HEK293T (cell line): ENCODE data around the gene LRRC27.
A peak's percentile ranks its signal among the peaks of the same experiment; 100 is the strongest.
"Not testable (repeated sequence)": the region's sequence is repeated elsewhere in the genome, so short reads cannot be mapped to it uniquely, and the experiment has no call there.

Experiments
- CTCF ChIA-PET: fragments of 350-600 bp; formaldehyde crosslinking; extraction: SDS; loops from one replicate; lab custom pipeline; 2021; ENCODE audit warnings: antibody characterized with exemption, inconsistent platforms; lab: Yijun Ruan, JAX
- POLR2A ChIA-PET: fragments of 350-600 bp; formaldehyde crosslinking; extraction: SDS; loops from one replicate; lab custom pipeline; 2020; ENCODE audit warnings: antibody characterized with exemption, inconsistent platforms; lab: Yijun Ruan, JAX
- DNase-seq: peaks from one replicate; pipeline ENCODE4 v3.0.0; 2012; ENCODE audit warnings: mixed read lengths; ENCODE audit errors: extremely low spot score
- ARNT ChIP-seq: fragments of 450-650 bp; IDR thresholded peaks from 2 replicates; pipeline ENCODE4 v1.6.1; 2017; ENCODE audit warnings: mild to moderate bottlenecking
- BHLHE40 ChIP-seq: fragments of 450-650 bp; IDR thresholded peaks from 2 replicates; pipeline ENCODE4 v1.6.1; 2016; ENCODE audit warnings: mild to moderate bottlenecking, moderate library complexity, borderline replicate concordance
- CTBP1 ChIP-seq: fragments of 450-650 bp; IDR thresholded peaks from 2 replicates; pipeline ENCODE4 v1.6.1; 2016; ENCODE audit warnings: borderline replicate concordance
- ELF4 ChIP-seq: fragments of 450-650 bp; IDR thresholded peaks from 2 replicates; pipeline ENCODE4 v1.6.1; 2017; ENCODE audit warnings: antibody characterized with exemption
- FOXA1 ChIP-seq: fragments of 450-650 bp; IDR thresholded peaks from 2 replicates; pipeline ENCODE4 v1.6.1; 2016; ENCODE audit warnings: mild to moderate bottlenecking
- FOXK2 ChIP-seq: fragments of 450-650 bp; IDR thresholded peaks from 2 replicates; pipeline ENCODE4 v1.6.1; 2016; ENCODE audit warnings: mild to moderate bottlenecking
- FOXM1 ChIP-seq: fragments of 450-650 bp; IDR thresholded peaks from 2 replicates; pipeline ENCODE4 v1.6.1; 2017; ENCODE audit warnings: mild to moderate bottlenecking, borderline replicate concordance
- HDGF ChIP-seq: fragments of 450-650 bp; IDR thresholded peaks from 2 replicates; pipeline ENCODE4 v1.6.1; 2017; ENCODE audit warnings: antibody characterized with exemption, borderline replicate concordance
- L3MBTL2 ChIP-seq: fragments of 450-650 bp; conservative IDR thresholded peaks from 2 replicates; pipeline ENCODE4 v1.6.1; 2016; ENCODE audit warnings: mild to moderate bottlenecking
- LEF1 ChIP-seq: fragments of 450-650 bp; IDR thresholded peaks from 2 replicates; pipeline ENCODE4 v1.6.1; 2017; ENCODE audit warnings: mild to moderate bottlenecking, borderline replicate concordance
- NFRKB ChIP-seq: fragments of 450-650 bp; IDR thresholded peaks from 2 replicates; pipeline ENCODE4 v1.6.1; 2016; ENCODE audit warnings: mild to moderate bottlenecking, moderate library complexity
- SUZ12 ChIP-seq: fragments of 450-650 bp; IDR thresholded peaks from 2 replicates; pipeline ENCODE4 v1.6.1; 2016; ENCODE audit warnings: mild to moderate bottlenecking
- TARDBP ChIP-seq: fragments of 450-650 bp; IDR thresholded peaks from 2 replicates; pipeline ENCODE4 v1.6.1; 2016
- ZNF384 ChIP-seq: fragments of 450-650 bp; IDR thresholded peaks from 2 replicates; pipeline ENCODE4 v1.6.1; 2016
- TF ChIP-seq, protein P1 (sequence below): fragments of 450-650 bp; IDR thresholded peaks from 2 replicates; pipeline ENCODE4 v1.6.1; 2016

The LRRC27 gene

DNA sequence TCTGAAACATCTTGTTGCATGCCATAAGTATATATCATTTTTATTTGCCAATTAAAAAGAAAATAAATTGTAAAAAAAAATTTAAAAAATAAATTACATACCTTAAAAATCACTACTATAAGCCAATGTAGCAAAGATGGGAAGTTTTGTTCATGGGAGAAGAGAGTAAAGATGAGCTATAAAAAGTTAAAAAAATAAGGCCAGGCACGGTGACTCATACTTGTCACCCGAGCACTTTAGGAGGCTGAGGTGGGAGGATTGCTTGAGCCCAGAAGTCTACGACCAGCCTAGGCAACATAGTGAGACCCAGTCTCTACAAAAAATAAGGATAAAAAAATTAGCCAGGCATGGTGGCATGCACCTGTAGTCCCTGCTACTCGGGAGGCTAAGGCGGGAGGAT, 15.9 kb upstream of the LRRC27 start:
- POLR2A ChIA-PET = no interaction called here
- CTCF ChIA-PET = interaction anchor here (0.6 kb wide), 1 partner anchor 45 kb away, joined by 3 read pairs; no protein-coding TSS in a partner anchor
- no peak for DNase-seq
- TF ChIP-seq, protein P1, sequence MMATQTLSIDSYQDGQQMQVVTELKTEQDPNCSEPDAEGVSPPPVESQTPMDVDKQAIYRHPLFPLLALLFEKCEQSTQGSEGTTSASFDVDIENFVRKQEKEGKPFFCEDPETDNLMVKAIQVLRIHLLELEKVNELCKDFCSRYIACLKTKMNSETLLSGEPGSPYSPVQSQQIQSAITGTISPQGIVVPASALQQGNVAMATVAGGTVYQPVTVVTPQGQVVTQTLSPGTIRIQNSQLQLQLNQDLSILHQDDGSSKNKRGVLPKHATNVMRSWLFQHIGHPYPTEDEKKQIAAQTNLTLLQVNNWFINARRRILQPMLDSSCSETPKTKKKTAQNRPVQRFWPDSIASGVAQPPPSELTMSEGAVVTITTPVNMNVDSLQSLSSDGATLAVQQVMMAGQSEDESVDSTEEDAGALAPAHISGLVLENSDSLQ = no peak
- TF ChIP-seq TARDBP (no peak), ELF4 (no peak), CTBP1 (no peak)

DNA sequence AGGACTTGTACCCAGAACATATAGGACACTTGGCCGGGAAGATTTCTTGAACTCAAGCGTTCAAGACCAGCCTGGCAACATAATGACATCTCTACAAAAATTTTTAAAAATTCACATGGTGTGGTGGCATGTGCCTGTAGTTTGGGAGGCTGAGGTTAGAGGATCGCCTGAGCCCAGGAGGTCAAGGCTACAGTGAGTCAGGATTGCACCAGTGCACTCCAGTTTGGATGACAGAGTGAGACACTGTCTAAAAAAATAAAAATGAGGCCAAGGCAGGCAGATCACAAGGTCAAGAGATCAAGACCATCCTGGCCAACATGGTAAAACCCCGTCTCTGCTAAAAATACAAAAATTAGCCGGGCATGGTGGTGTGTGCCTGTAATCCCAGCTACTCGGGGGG, 14.5 kb upstream of the LRRC27 start:
- POLR2A ChIA-PET, CTCF ChIA-PET, DNase-seq: not testable (repeated sequence)

DNA sequence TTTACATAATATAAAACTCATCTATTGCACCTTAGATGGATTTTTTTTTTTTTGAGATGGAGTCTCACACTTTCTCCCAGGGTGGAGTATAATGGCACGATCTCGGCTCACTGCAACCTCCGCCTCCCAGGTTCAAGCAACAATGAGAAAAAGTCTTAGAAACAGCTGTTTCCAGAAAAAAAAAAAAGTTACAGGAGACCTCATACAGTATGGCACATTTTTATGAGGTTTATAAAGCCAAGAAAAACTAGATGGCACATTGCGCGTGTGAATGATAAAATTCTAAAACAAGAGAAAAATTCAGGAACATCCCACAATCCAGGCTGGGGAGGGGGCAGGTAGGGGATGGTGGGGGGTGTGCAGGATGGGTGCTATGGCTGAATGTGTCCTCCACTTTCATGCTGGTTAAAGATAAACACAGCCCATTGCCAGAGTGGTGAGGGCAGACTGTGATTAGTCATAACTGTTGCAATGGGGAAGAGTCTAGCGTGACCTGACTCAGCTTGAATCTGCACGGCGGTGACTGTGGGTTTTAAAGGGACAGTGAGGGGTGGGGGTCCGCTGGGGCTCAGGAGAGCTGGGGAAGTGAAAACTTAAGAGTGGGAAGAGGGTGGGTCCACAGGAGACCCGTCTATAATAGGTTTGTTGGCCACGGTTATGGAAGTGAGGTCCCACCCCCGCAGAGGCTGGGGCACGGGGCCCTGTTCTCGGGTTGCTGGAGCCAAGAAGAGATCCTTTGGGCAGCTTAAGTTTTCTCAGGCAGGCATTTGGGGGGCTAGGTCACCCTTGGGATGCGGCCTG, 11.9 kb upstream of the LRRC27 start:
- TF ChIP-seq ZNF384 = peak; percentile 34; the same call in 1 of the 2 replicates
- no peak for TF ChIP-seq ARNT
- DNase-seq = no peak
- ChIA-PET CTCF (no interaction called here), POLR2A (interaction anchor here (1.0 kb wide), 1 partner anchor 10 kb away, joined by 4 read pairs; no protein-coding TSS in a partner anchor)

DNA sequence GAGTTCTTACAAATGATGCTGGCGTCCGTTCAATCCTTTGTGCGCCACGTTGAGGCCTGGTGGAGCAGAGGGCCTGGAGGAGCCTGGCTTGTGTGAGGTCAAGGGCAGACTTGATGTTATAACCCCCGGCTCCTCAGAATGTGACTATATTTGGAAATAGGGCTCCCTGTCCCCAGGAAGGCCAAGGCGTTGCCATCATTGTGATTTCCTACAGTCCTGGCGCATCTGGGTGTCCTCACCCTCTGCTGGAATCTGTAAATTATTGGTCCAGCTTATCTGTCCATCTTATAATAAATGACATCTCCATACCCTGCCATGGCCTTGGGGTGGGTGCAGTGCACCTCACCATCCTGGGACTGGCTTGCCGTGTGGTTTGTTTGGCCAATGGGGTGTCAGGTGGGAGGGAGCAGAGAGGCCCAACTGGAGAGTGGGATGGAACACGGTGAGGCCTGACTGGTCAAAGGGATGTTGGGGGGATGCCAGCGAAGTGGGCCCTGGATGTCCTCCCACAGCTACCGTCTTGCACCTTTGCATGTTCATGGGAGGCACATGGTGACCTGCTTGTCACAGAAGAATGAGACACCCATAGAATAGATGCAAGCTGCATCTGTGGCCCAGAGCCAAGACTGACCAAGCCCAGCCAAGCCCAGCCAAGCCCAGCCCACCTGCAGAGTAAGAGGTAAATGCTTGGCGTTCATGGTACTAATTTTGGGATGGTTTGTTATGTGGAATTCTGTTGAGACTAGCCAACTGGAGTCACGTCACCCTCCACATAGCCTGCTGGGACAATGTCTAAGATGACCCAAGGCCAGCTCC, 11.1 kb upstream of the LRRC27 start:
- CTCF ChIA-PET = no interaction called here
- TF ChIP-seq CTBP1 (no peak), L3MBTL2 (no peak), FOXM1 (no peak), FOXA1 (no peak), ELF4 (no peak), TARDBP (no peak)
- TF ChIP-seq, protein P1 = no peak
- no peak for DNase-seq
- POLR2A ChIA-PET = interaction anchor here (0.7 kb wide), 1 partner anchor 65 kb away, joined by 3 read pairs; no protein-coding TSS in a partner anchor

DNA sequence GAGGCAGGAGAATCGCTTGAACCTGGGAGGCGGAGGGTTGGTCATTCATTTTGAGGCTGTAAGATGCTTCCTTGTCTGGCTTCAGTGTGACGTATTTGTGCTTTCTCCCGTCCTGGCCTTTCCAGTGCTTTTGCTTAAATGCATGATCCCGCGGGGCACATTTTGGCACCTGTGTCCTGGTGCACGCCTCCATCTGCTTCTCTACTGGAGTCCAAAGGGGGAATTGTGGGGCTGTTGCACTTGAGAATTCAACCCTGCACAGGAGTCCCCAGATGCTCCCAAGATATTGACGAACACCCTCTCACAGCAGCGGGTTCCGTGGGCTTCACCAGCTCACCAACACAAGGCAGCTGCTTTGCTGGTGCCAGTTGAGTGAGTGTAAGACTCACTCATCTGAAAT, 10.3 kb upstream of the LRRC27 start:
- TF ChIP-seq TARDBP (no peak), HDGF (no peak), LEF1 (no peak), NFRKB (no peak), FOXK2 (no peak), BHLHE40 (no peak), L3MBTL2 (no peak), ZNF384 (no peak), SUZ12 (no peak), FOXA1 (no peak), CTBP1 (no peak), FOXM1 (no peak), ELF4 (no peak)
- TF ChIP-seq, protein P1 = no peak
- CTCF ChIA-PET = no interaction called here
- POLR2A ChIA-PET = no interaction called here
- no peak for DNase-seq

DNA sequence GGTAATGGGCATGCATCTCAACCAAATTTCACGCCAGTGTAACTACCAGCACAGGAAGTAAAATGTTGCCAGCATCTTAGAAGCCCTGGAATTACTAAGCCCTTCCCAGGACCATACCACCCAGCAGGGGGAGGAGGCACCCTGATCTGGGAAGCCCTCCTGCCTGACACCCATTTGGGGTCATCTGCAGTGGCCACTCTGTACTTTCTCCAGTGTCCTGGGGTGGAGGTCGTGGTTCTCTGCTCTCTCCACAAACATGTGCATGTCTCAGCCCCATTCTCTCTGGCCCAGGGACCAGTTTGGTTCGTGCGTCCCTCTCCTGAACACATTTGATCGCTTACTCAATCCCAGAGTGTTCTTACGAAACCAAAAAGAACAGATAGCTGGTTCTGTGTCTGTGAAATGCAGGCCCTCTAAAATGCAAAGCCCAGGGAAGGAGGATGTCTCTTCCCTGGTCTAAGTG, 9.4 kb upstream of the LRRC27 start:
- TF ChIP-seq FOXA1 (no peak), FOXK2 (no peak), CTBP1 (no peak), BHLHE40 (no peak), LEF1 (no peak), ELF4 (no peak), L3MBTL2 (no peak), NFRKB (no peak), SUZ12 (no peak)
- TF ChIP-seq, protein P1 = no peak
- ChIA-PET POLR2A (no interaction called here), CTCF (no interaction called here)
- DNase-seq = no peak
